Measurements from ENCODE around the gene KMT5B. TPM values are rescaled to one million over a fixed set of nuclear protein-coding genes. Genes with fewer than 3 reads are reported as not detected.

The KMT5B gene
- total and polyA plus RNA-seq, 4 donors = 15.1 to 78.2 (median 26.1) TPM

- Histone ChIP-seq H3K4me1 (ENCODE audit: control insufficient read depth in 5 of 5, insufficient read depth in 5 of 5, low read length in 5 of 5) (peaks cover 0 to 9% (median 0%) of the 10 kb centered on the region in 5 donors), H3K9ac (ENCODE audit: insufficient read depth in 1 of 2, low read length in 2 of 2) (no peak overlapping the region), H3K9me3 (ENCODE audit: control insufficient read depth in 4 of 4, insufficient read depth in 3 of 4, low read length in 3 of 4) (peaks cover 0 to 3% (median 0%) of the 10 kb centered on the region in 4 donors), H3K27me3 (ENCODE audit: control insufficient read depth in 3 of 3, insufficient read depth in 3 of 3, low read length in 2 of 3) (no peaks in the 10 kb centered on the region), H3K27ac (ENCODE audit: low read depth in 1 of 2, low read length in 1 of 2) (no peak overlapping the region), H3K36me3 (ENCODE audit: control insufficient read depth in 4 of 4, insufficient read depth in 4 of 4, low read length in 4 of 4) (peaks cover 4 to 50% (median 19%) of the 10 kb centered on the region in 4 donors), H3K4me3 (no peak overlapping the region)
- ATAC-seq (ENCODE audit: insufficient read depth, low FRiP score) = no peak
- no peak for DNase-seq
- no peak for TF ChIP-seq CTCF (IDR thresholded peaks at IDR 0.05; ENCODE audit: control extremely low read depth, extremely low read depth)
- WGBS, 2 donors = 89 to 90% methylated on average over 15 of the region's 15 CpGs
Observed at GRCh38 chr11:68261006-68261405, 47.9 kb upstream of the KMT5B start.

GRCh38 chr11:68260484-68260883, 47.4 kb upstream of the KMT5B start:
- no peak for ATAC-seq (ENCODE audit: insufficient read depth, low FRiP score)
- peaks cover 0 to 11% (median 2%) of the 10 kb centered on the region in 5 donors for H3K4me1 ChIP-seq (ENCODE audit: control insufficient read depth in 5 of 5, insufficient read depth in 5 of 5, low read length in 5 of 5)
- DNase-seq = no peak
- H3K9ac ChIP-seq (ENCODE audit: insufficient read depth in 1 of 2, low read length in 2 of 2) = no peak overlapping the region
- H3K27ac ChIP-seq (ENCODE audit: low read depth in 1 of 2, low read length in 1 of 2) = no peak overlapping the region
- H3K27me3 ChIP-seq (ENCODE audit: control insufficient read depth in 3 of 3, insufficient read depth in 3 of 3, low read length in 2 of 3) = no peaks in the 10 kb centered on the region
- no peak overlapping the region for H3K4me3 ChIP-seq
- H3K36me3 ChIP-seq (ENCODE audit: control insufficient read depth in 4 of 4, insufficient read depth in 4 of 4, low read length in 4 of 4) = peaks cover 4 to 46% (median 19%) of the 10 kb centered on the region in 4 donors
- peaks cover 0 to 3% (median 0%) of the 10 kb centered on the region in 4 donors for H3K9me3 ChIP-seq (ENCODE audit: control insufficient read depth in 4 of 4, insufficient read depth in 3 of 4, low read length in 3 of 4)
- no peak for TF ChIP-seq CTCF (IDR thresholded peaks at IDR 0.05; ENCODE audit: control extremely low read depth, extremely low read depth)
- 96% methylated on average over 6 of the region's 6 CpGs for WGBS, 2 donors

- H3K9ac ChIP-seq (ENCODE audit: insufficient read depth in 1 of 2, low read length in 2 of 2) = no peak overlapping the region
- no peak overlapping the region for H3K4me3 ChIP-seq
- 93 to 95% methylated on average over 15 of the region's 15 CpGs for WGBS, 2 donors
- H3K27ac ChIP-seq (ENCODE audit: low read depth in 1 of 2, low read length in 1 of 2) = no peak overlapping the region
- TF ChIP-seq CTCF (IDR thresholded peaks at IDR 0.05; ENCODE audit: control extremely low read depth, extremely low read depth) = no peak
- peaks cover 0 to 3% (median 0%) of the 10 kb centered on the region in 4 donors for H3K9me3 ChIP-seq (ENCODE audit: control insufficient read depth in 4 of 4, insufficient read depth in 3 of 4, low read length in 3 of 4)
- H3K4me1 ChIP-seq (ENCODE audit: control insufficient read depth in 5 of 5, insufficient read depth in 5 of 5, low read length in 5 of 5) = peaks cover 0 to 11% (median 3%) of the 10 kb centered on the region in 5 donors
- no peaks in the 10 kb centered on the region for H3K27me3 ChIP-seq (ENCODE audit: control insufficient read depth in 3 of 3, insufficient read depth in 3 of 3, low read length in 2 of 3)
- ATAC-seq (ENCODE audit: insufficient read depth, low FRiP score) (no peak), DNase-seq (no peak)
- H3K36me3 ChIP-seq (ENCODE audit: control insufficient read depth in 4 of 4, insufficient read depth in 4 of 4, low read length in 4 of 4) = peaks cover 4 to 37% (median 19%) of the 10 kb centered on the region in 4 donors
Observed at GRCh38 chr11:68259122-68259959, 46.2 kb upstream of the KMT5B start.
